GM23338 (cell line): Measurements from ENCODE around the gene TADA2A. TPM values are rescaled to one million over a fixed set of nuclear protein-coding genes. Genes with fewer than 3 reads are reported as not detected.
"Not testable (repeated sequence)": the region's sequence is repeated elsewhere in the genome, so short reads cannot be mapped to it uniquely, and the experiment has no call there.

Experiments
- ATAC-seq: fragments of 200-7000 bp; cut with Tn5 transposase; 3 replicates; pipeline ENCODE4 v1.9.1; 2020
- DNase-seq: peaks from one replicate; pipeline ENCODE4 v3.0.0-alpha.2; 2015; ENCODE audit warnings: low spot score
- H2AFZ ChIP-seq: fragments of 200-600 bp; sonication (generic); 2 replicates; pipeline ENCODE4 v1.8.0; 2016; ENCODE audit warnings: antibody characterized with exemption, mild to moderate bottlenecking, moderate library complexity
- H3F3A ChIP-seq: fragments of 200-600 bp; sonication (generic); replicated peaks from 2 replicates; pipeline ENCODE4 v1.8.0; 2017; ENCODE audit warnings: antibody characterized with exemption, mixed run types, low read depth
- H3K27ac ChIP-seq: fragments of 200-600 bp; sonication (generic); 2 replicates; pipeline ENCODE4 v1.6.1; 2016; ENCODE audit warnings: low read depth
- H3K27me3 ChIP-seq: fragments of 200-600 bp; sonication (generic); 2 replicates; pipeline ENCODE4 v1.8.0; 2016; ENCODE audit warnings: mild to moderate bottlenecking, mixed run types, moderate library complexity; ENCODE audit not compliant: insufficient read depth
- H3K36me3 ChIP-seq: fragments of 200-600 bp; sonication (generic); 2 replicates; pipeline ENCODE4 v1.8.0; 2016; ENCODE audit warnings: mild to moderate bottlenecking; ENCODE audit not compliant: insufficient read depth
- H3K4me1 ChIP-seq: fragments of 200-600 bp; sonication (generic); 2 replicates; pipeline ENCODE4 v1.8.0; 2016; ENCODE audit warnings: mild to moderate bottlenecking, moderate library complexity; ENCODE audit not compliant: insufficient read depth
- H3K4me2 ChIP-seq: fragments of 200-600 bp; sonication (generic); 2 replicates; pipeline ENCODE4 v1.7.1; 2017; ENCODE audit warnings: mixed run types
- H3K4me3 ChIP-seq: fragments of 200-600 bp; sonication (generic); 2 replicates; pipeline ENCODE4 v1.6.1; 2016; ENCODE audit warnings: mixed run types
- H3K79me2 ChIP-seq: fragments of 200-600 bp; sonication (generic); replicated peaks from 2 replicates; pipeline ENCODE4 v1.8.0; 2017; ENCODE audit warnings: mild to moderate bottlenecking; ENCODE audit not compliant: insufficient read depth
- H3K9me2 ChIP-seq: fragments of 200-600 bp; sonication (generic); 2 replicates; pipeline ENCODE4 v1.8.0; 2017; ENCODE audit not compliant: insufficient read depth
- H4K20me1 ChIP-seq: fragments of 200-600 bp; sonication (generic); replicated peaks from 2 replicates; pipeline ENCODE4 v1.8.0; 2017; ENCODE audit warnings: mild to moderate bottlenecking; ENCODE audit not compliant: insufficient read depth
- H3K27ac Mint-ChIP-seq: 2 replicates; pipeline ENCODE4 v1.8.0; 2020; ENCODE audit warnings: inconsistent platforms, mild to moderate bottlenecking, moderate library complexity, mixed read lengths
- H3K27me3 Mint-ChIP-seq: 3 replicates; pipeline ENCODE4 v1.8.0; 2022; ENCODE audit warnings: low read depth, mild to moderate bottlenecking, moderate library complexity, mixed read lengths, inconsistent platforms; ENCODE audit not compliant: insufficient read depth, poor library complexity
- H3K36me3 Mint-ChIP-seq: 3 replicates; pipeline ENCODE4 v1.8.0; 2021; ENCODE audit warnings: low read depth, mild to moderate bottlenecking, inconsistent platforms, moderate library complexity, mixed read lengths
- H3K4me1 Mint-ChIP-seq: 3 replicates; pipeline ENCODE4 v1.8.0; 2020; ENCODE audit warnings: mild to moderate bottlenecking, inconsistent platforms, mixed read lengths
- H3K4me3 Mint-ChIP-seq: 3 replicates; pipeline ENCODE4 v1.8.0; 2021; ENCODE audit warnings: moderate library complexity, mild to moderate bottlenecking, inconsistent platforms, mixed read lengths
- H3K9me3 Mint-ChIP-seq: 3 replicates; pipeline ENCODE4 v1.8.0; 2020; ENCODE audit warnings: moderate library complexity, mild to moderate bottlenecking, inconsistent platforms, mixed read lengths
- CREB1 ChIP-seq: fragments of 250-450 bp; sonication (Bioruptor Pico); IDR thresholded peaks from 2 replicates; pipeline ENCODE4 v1.5.0; 2020; ENCODE audit warnings: low read depth, mild to moderate bottlenecking, moderate library complexity
- ETS1 ChIP-seq: IDR thresholded peaks from 2 replicates; pipeline ENCODE4 v1.6.1; 2016; ENCODE audit warnings: antibody characterized with exemption
- JUNB ChIP-seq: IDR thresholded peaks from one replicate; pipeline ENCODE4 v1.6.1; 2016; ENCODE audit warnings: antibody characterized with exemption; ENCODE audit not compliant: unreplicated experiment
- NANOG ChIP-seq: IDR thresholded peaks from 2 replicates; pipeline ENCODE4 v1.6.1; 2016; ENCODE audit warnings: antibody characterized with exemption, borderline replicate concordance
- POLR2AphosphoS5 ChIP-seq: IDR thresholded peaks from 2 replicates; pipeline ENCODE4 v1.6.1; 2016; ENCODE audit warnings: antibody characterized with exemption, low read depth
- REST ChIP-seq: IDR thresholded peaks from one replicate; pipeline ENCODE4 v1.6.1; 2018; ENCODE audit warnings: antibody characterized with exemption; ENCODE audit not compliant: unreplicated experiment
- ZNF114 ChIP-seq: fragments of 250-450 bp; sonication (Bioruptor Pico); IDR thresholded peaks from 2 replicates; pipeline ENCODE4 v1.5.0; 2020; ENCODE audit warnings: mild to moderate bottlenecking, moderate library complexity
- ZNF331 ChIP-seq: fragments of 250-450 bp; sonication (Bioruptor Pico); IDR thresholded peaks from 2 replicates; pipeline ENCODE4 v1.5.0; 2020; ENCODE audit warnings: low read depth, mild to moderate bottlenecking, moderate library complexity
- ZNF462 ChIP-seq: fragments of 250-450 bp; sonication (Bioruptor Pico); IDR thresholded peaks from 2 replicates; pipeline ENCODE4 v1.5.0; 2020; ENCODE audit warnings: mild to moderate bottlenecking, moderate library complexity
- polyA plus RNA-seq: library from polyadenylated mRNA; unstranded; fragments of >200 nt; fragmentation: Nextera tagmentation; extraction: Ambion mirVana; gene quantifications from 2 replicates; pipeline ENCODE4 v1.2.1, GENCODE V29; 2016
- total RNA-seq: library from RNA; depleted of rRNA; stranded (reverse); fragments of >200 nt; shearing (Covaris generic); gene quantifications from 2 replicates; pipeline ENCODE4 v1.2.3, GENCODE V29; 2014

Gene TADA2A
- total and polyA plus RNA-seq, 2 experiments from 2014 or later = 14.5 to 17.1 TPM

- TF ChIP-seq CREB1 (CRISPR knock-in tag) (no peak), ZNF114 (CRISPR knock-in tag) (no peak)
These were observed 103.4 kb downstream of the TADA2A start (continued) for GRCh38 chr17:37510056-37510455.

- H3K4me1 ChIP-seq, DNase-seq, H3K27ac Mint-ChIP-seq, H3K4me3 Mint-ChIP-seq, H3K4me2 ChIP-seq, H3K36me3 ChIP-seq, ATAC-seq, H3K27me3 ChIP-seq, H3K9me3 Mint-ChIP-seq, H3K27me3 Mint-ChIP-seq, H3K4me1 Mint-ChIP-seq, H4K20me1 ChIP-seq, H2AFZ ChIP-seq, H3K9me2 ChIP-seq, H3K27ac ChIP-seq, H3K4me3 ChIP-seq: not testable (repeated sequence)
- H3K36me3 Mint-ChIP-seq = peaks cover 17% of the 10 kb centered on the region
- Histone ChIP-seq H3K79me2 (peaks cover 15% of the 10 kb centered on the region), H3F3A (peaks cover 19% of the 10 kb centered on the region; the same call in 1 of the 2 replicates)
These were observed 105.0 kb downstream of the TADA2A start for GRCh38 chr17:37511642-37512041.

GRCh38 chr17:37512442-37513068 is 105.9 kb downstream of the TADA2A start:
- peak; percentile 52 for ATAC-seq
- Histone ChIP-seq H3K27ac (no peak overlapping the region), H4K20me1 (peaks cover 9% of the 10 kb centered on the region), H3K27me3 (no peaks in the 10 kb centered on the region), H3K79me2 (peaks cover 12% of the 10 kb centered on the region), H3K4me1 (no peaks in the 10 kb centered on the region), H3K36me3 (peaks cover 7% of the 10 kb centered on the region; the same call in 1 of the 2 replicates), H3F3A (0 out of 2 replicates have a peak, but pooled peaks cover 11% of the 10 kb centered on the region), H3K4me2 (no peak overlapping the region), H3K4me3 (no peak overlapping the region), H2AFZ (no peak overlapping the region), H3K9me2 (no peaks in the 10 kb centered on the region)
- Mint-ChIP-seq H3K27me3 (no peaks in the 10 kb centered on the region), H3K27ac (no peak overlapping the region), H3K36me3 (peaks cover 20% of the 10 kb centered on the region), H3K4me3 (no peak overlapping the region), H3K9me3 (no peaks in the 10 kb centered on the region), H3K4me1 (peaks cover 2% of the 10 kb centered on the region; the same call in 1 of the 3 replicates)
- peak; percentile 33 for DNase-seq
- TF ChIP-seq ZNF331 = no peak
- no peak for TF ChIP-seq ETS1
- TF ChIP-seq NANOG = no peak
- TF ChIP-seq ZNF462 (CRISPR knock-in tag) = no peak
- TF ChIP-seq CREB1 (CRISPR knock-in tag) = no peak
- TF ChIP-seq REST = no peak
- no peak for TF ChIP-seq JUNB
- TF ChIP-seq POLR2AphosphoS5 = no peak
